ENCODE measurements around the gene KLHL17. TPM values are rescaled to one million over a fixed set of nuclear protein-coding genes. Genes with fewer than 3 reads are reported as not detected.

KLHL17 gene
- total RNA-seq, 1 experiment from 2014 or later = 58.8 TPM

- ATAC-seq (no peak), DNase-seq (ENCODE audit: low read depth, low spot score) (no peak)
- no peak for TF ChIP-seq TCF7L2 (IDR thresholded peaks at IDR 0.05; ENCODE audit: low read depth, low read length)
- no peak for TF ChIP-seq SIN3A (IDR thresholded peaks at IDR 0.05; ENCODE audit: borderline replicate concordance, insufficient read depth, low read depth, low read length)
- TF ChIP-seq POLR2AphosphoS5 (IDR thresholded peaks at IDR 0.05; ENCODE audit: low read depth, low read length) = no peak
- TF ChIP-seq CTCF (IDR thresholded peaks at IDR 0.05) = no peak
- Histone ChIP-seq H3K36me3 (ENCODE audit: control insufficient read depth, insufficient read depth, low read length) (no peaks in the 10 kb centered on the region), H3K4me1 (ENCODE audit: control insufficient read depth, insufficient read depth, low read length) (peaks cover 4% of the 10 kb centered on the region; the same call in 1 of the 2 replicates), H3K27me3 (ENCODE audit: control insufficient read depth, insufficient read depth, low read length) (no peaks in the 10 kb centered on the region), H3K4me3 (ENCODE audit: low read depth in 2 of 2, low read length in 2 of 2) (no peak overlapping the region), H3K27ac (ENCODE audit: low read length) (no peak overlapping the region), H3K9me3 (ENCODE audit: control insufficient read depth, insufficient read depth, low read depth, low read length) (no peaks in the 10 kb centered on the region)
- ChIA-PET CTCF (no interaction called here), POLR2A (no interaction called here)
- in situ Hi-C loops (cut with HindIII; ENCODE audit: low pct_unique_long_range_greater_than_20kb, low sequenced_read_pairs) (no loop called here), intact Hi-C loops (cut with micrococcal nuclease; ENCODE audit: unreplicated experiment) (no loop called here)
- no TSS peak for BruUV-seq (replicated peaks)
These were observed 17.9 kb downstream of the KLHL17 start for GRCh38 chr1:978069-978834.

DNA sequence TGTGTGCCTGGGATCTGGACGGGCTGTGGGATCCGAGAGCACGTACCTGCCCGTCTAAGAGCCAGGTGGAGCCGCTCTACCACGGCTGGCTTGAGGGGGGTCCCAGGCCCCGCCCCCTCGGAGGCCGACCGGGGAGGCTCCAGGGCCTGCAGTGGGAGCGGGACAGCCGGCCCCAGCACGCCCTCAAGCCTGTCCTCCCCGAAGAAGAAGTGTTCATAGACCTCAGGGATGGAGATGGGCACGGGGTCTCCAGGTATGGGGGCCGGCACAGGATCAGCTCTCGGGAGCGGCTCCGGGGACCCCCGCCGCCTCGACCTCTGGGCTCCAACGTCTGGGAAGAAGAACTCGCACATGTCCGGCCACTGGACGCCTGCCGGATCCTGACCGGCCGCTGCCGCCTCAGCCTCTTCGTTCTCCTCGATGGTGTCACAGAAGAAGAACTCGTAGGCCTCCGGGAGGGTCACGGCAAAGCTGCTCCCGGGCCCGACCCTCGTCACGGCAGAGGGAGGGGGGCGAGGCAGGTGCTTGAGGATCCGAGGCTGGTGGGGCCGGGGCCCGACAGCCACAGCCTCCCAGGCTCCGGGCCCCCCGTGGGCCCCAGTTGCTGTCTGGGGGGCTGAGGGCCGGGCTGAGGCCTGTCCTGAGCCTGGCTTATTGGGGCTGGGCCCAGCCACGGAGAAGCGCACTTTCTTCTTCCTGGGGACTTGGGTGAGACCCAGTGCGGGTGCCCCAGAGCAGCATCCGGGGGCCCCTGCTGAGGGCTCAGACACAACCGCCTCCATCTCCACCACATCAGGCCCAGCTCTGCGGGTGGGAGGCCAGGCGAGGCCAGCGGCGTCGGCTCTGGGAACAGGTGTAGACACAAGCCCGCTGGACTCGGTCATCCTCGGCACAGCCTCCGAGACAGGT is 18.7 kb downstream of the KLHL17 start:
- Histone ChIP-seq H3K4me3 (ENCODE audit: low read depth in 2 of 2, low read length in 2 of 2) (no peak overlapping the region), H3K27me3 (ENCODE audit: control insufficient read depth, insufficient read depth, low read length) (no peaks in the 10 kb centered on the region), H3K36me3 (ENCODE audit: control insufficient read depth, insufficient read depth, low read length) (no peaks in the 10 kb centered on the region), H3K27ac (ENCODE audit: low read length) (no peak overlapping the region), H3K4me1 (ENCODE audit: control insufficient read depth, insufficient read depth, low read length) (peaks cover 4% of the 10 kb centered on the region; the same call in 1 of the 2 replicates), H3K9me3 (ENCODE audit: control insufficient read depth, insufficient read depth, low read depth, low read length) (no peaks in the 10 kb centered on the region)
- in situ Hi-C loops (cut with HindIII; ENCODE audit: low pct_unique_long_range_greater_than_20kb, low sequenced_read_pairs) = no loop called here
- intact Hi-C loops (cut with micrococcal nuclease; ENCODE audit: unreplicated experiment) = no loop called here
- DNase-seq (ENCODE audit: low read depth, low spot score) (no peak), ATAC-seq (no peak)
- BruUV-seq (replicated peaks) = no TSS peak
- ChIA-PET CTCF (no interaction called here), POLR2A (no interaction called here)
- TF ChIP-seq TCF7L2 (IDR thresholded peaks at IDR 0.05; ENCODE audit: low read depth, low read length) = no peak
- TF ChIP-seq, protein P1, sequence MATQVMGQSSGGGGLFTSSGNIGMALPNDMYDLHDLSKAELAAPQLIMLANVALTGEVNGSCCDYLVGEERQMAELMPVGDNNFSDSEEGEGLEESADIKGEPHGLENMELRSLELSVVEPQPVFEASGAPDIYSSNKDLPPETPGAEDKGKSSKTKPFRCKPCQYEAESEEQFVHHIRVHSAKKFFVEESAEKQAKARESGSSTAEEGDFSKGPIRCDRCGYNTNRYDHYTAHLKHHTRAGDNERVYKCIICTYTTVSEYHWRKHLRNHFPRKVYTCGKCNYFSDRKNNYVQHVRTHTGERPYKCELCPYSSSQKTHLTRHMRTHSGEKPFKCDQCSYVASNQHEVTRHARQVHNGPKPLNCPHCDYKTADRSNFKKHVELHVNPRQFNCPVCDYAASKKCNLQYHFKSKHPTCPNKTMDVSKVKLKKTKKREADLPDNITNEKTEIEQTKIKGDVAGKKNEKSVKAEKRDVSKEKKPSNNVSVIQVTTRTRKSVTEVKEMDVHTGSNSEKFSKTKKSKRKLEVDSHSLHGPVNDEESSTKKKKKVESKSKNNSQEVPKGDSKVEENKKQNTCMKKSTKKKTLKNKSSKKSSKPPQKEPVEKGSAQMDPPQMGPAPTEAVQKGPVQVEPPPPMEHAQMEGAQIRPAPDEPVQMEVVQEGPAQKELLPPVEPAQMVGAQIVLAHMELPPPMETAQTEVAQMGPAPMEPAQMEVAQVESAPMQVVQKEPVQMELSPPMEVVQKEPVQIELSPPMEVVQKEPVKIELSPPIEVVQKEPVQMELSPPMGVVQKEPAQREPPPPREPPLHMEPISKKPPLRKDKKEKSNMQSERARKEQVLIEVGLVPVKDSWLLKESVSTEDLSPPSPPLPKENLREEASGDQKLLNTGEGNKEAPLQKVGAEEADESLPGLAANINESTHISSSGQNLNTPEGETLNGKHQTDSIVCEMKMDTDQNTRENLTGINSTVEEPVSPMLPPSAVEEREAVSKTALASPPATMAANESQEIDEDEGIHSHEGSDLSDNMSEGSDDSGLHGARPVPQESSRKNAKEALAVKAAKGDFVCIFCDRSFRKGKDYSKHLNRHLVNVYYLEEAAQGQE (IDR thresholded peaks at IDR 0.05; ENCODE audit: insufficient read depth in 1 of 2, low read depth in 2 of 2, low read length in 1 of 2) = no peak
